Measurements from ENCODE around the gene FEM1A.

GRCh38 chr19:4830332-4830731 is 38.8 kb downstream of the FEM1A start:
- TF ChIP-seq CTCF (IDR thresholded peaks at IDR 0.05) (no peak), EZH2 (IDR thresholded peaks at IDR 0.05) (no peak), EZH2phosphoT487 (IDR thresholded peaks at IDR 0.05) (no peak)

All from neural progenitor cell (in vitro differentiated cells).